ENCODE results near the gene TOP1.

DNA sequence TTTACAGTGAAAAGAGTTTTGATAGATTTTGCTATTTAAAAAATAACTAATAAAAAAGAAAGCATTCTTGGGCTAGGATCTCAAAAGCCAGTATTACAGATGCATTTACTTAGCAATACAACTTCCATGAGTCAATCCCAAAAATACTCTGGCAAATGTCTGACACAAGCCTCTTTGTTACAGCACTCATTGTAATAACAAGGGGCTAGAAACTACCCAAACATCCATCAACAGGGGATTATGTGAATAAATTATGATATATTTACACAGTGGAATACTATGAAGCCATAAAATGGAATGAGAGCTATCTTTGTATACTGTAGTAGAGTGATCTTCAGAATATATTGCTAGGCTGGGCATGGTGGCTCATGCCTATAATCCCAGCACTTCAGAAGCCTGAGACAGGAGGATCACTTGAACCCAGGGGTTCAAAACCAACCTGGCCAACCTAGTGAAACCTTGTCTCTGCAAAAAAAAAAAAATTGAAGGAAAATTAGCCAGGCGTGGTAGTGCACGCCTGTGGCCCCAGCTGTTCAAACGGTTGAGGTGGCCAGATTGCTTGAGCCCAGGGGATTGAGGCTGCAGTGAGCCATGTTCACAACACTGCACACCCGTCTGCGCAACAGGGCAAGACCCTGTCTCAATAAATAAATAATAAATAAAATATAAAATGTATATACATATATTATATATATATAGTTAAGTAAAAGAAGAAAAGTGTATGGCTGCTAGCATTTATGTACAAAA lies 34.7 kb upstream of the TOP1 start:
- TF ChIP-seq, protein P1, sequence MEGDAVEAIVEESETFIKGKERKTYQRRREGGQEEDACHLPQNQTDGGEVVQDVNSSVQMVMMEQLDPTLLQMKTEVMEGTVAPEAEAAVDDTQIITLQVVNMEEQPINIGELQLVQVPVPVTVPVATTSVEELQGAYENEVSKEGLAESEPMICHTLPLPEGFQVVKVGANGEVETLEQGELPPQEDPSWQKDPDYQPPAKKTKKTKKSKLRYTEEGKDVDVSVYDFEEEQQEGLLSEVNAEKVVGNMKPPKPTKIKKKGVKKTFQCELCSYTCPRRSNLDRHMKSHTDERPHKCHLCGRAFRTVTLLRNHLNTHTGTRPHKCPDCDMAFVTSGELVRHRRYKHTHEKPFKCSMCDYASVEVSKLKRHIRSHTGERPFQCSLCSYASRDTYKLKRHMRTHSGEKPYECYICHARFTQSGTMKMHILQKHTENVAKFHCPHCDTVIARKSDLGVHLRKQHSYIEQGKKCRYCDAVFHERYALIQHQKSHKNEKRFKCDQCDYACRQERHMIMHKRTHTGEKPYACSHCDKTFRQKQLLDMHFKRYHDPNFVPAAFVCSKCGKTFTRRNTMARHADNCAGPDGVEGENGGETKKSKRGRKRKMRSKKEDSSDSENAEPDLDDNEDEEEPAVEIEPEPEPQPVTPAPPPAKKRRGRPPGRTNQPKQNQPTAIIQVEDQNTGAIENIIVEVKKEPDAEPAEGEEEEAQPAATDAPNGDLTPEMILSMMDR (IDR thresholded peaks at IDR 0.05): no peak
- TF ChIP-seq POLR2A (IDR thresholded peaks at IDR 0.05; ENCODE audit: low read depth): no peak
